ENCODE results near the gene RIPPLY3.

DNA sequence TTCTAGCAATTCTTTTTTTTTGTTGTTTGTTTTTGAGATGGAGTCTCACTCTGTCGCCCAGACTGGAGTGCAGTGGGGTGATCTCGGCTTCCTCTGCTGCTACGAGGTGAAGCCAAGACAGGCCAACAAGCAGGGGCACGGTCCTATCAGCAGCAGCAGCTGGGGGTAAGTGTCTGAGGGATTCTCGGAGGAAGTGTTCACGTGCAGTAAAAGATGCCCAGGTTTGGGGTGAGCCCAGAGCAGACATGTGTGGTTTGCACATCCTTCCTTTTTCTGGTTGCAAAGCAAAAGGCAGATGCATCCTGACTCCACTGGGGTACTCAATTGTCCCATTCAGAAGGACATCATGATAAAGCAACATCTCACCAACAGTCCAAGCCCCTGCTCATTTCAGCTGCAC is 38.6 kb downstream of the RIPPLY3 start:
- TF ChIP-seq, protein P1, sequence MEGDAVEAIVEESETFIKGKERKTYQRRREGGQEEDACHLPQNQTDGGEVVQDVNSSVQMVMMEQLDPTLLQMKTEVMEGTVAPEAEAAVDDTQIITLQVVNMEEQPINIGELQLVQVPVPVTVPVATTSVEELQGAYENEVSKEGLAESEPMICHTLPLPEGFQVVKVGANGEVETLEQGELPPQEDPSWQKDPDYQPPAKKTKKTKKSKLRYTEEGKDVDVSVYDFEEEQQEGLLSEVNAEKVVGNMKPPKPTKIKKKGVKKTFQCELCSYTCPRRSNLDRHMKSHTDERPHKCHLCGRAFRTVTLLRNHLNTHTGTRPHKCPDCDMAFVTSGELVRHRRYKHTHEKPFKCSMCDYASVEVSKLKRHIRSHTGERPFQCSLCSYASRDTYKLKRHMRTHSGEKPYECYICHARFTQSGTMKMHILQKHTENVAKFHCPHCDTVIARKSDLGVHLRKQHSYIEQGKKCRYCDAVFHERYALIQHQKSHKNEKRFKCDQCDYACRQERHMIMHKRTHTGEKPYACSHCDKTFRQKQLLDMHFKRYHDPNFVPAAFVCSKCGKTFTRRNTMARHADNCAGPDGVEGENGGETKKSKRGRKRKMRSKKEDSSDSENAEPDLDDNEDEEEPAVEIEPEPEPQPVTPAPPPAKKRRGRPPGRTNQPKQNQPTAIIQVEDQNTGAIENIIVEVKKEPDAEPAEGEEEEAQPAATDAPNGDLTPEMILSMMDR (IDR thresholded peaks at IDR 0.05), result no peak
- TF ChIP-seq POLR2A (IDR thresholded peaks at IDR 0.05), result no peak
- no peak for TF ChIP-seq EP300 (IDR thresholded peaks at IDR 0.05)

All from suprapubic skin (tissue), 3 donors.